AG08396 (cell line): ENCODE results near the gene LTBP2.

Source experiments
- DNase-seq: peaks from one replicate; pipeline ENCODE4 v3.0.0; 2012; ENCODE audit warnings: low spot score, mixed read lengths

Gene LTBP2

GRCh38 chr14:74611650-74612349, at the start of gene LTBP2:
Gene LTBP2 (minus strand): TSS chr14:74612237. CDS start chr14:74611944, 293 bp downstream.
- DNase-seq = peak; percentile 43

GRCh38 chr14:74660863-74661262, 48.8 kb upstream of the LTBP2 start:
- DNase-seq = no peak

GRCh38 chr14:74660167-74660566, 48.1 kb upstream of the LTBP2 start:
- no peak for DNase-seq

DNA sequence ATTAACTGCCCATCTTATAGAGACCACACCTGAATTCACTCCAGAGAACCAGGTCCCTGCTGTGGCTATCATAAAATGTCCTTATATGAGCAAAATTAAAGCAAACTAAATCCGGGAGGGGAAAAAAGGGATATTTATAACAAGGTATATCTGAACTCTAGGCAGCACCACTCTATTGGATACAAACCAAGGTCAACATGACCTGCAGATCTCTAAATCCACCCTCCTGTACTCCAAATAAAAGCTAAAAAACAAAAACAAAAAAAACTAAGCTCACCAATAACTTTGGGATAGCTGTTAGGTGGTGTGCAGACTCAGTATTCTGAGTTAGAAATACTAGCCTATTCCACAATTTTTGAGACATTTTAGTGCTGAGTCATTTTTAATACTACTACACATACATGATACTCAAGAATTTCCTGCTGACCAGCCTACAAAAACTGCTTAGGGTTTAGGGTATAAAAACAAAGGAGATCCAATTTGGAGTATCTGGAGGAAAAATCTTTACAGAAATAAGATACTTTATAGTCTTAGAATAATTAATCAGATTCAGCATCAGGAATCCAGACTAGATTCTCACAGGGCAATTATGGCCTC, 46.6 kb upstream of the LTBP2 start:
- peak; percentile 27 for DNase-seq

- no peak for DNase-seq
Observed at GRCh38 chr14:74656964-74657363, 44.9 kb upstream of the LTBP2 start.

GRCh38 chr14:74655599-74656395, 43.8 kb upstream of the LTBP2 start:
- DNase-seq = peak; percentile 29

- no peak for DNase-seq
Observed at GRCh38 chr14:74654931-74655330, 42.9 kb upstream of the LTBP2 start.

- no peak for DNase-seq
Observed at GRCh38 chr14:74653386-74654138, 41.5 kb upstream of the LTBP2 start.

- DNase-seq = no peak
Observed at GRCh38 chr14:74652541-74652940, 40.5 kb upstream of the LTBP2 start.

- no peak for DNase-seq
Observed at GRCh38 chr14:74650927-74651686, 39.1 kb upstream of the LTBP2 start.

DNA sequence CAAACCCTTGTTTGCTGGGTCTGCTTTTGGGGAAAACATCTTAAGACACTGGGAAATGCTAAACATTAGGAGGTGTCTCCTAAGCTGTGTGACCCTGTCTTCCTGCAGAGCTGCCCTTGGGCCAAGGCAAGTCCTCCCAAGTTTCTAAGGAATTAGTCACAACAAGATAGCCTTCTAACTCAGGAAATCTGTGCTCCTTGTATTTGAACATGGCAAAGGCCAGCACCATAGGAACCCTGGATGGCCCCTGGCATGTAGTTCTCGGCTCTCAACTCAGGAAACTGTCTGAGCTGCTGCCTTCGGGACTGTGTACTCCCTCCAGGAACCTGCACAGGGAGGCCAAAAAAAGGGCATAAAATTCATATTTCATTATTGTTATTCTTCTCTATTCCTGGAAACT, 37.6 kb upstream of the LTBP2 start:
- DNase-seq = no peak

GRCh38 chr14:74649167-74649566, 37.1 kb upstream of the LTBP2 start:
- no peak for DNase-seq

GRCh38 chr14:74648601-74649000, 36.6 kb upstream of the LTBP2 start:
- no peak for DNase-seq

DNA sequence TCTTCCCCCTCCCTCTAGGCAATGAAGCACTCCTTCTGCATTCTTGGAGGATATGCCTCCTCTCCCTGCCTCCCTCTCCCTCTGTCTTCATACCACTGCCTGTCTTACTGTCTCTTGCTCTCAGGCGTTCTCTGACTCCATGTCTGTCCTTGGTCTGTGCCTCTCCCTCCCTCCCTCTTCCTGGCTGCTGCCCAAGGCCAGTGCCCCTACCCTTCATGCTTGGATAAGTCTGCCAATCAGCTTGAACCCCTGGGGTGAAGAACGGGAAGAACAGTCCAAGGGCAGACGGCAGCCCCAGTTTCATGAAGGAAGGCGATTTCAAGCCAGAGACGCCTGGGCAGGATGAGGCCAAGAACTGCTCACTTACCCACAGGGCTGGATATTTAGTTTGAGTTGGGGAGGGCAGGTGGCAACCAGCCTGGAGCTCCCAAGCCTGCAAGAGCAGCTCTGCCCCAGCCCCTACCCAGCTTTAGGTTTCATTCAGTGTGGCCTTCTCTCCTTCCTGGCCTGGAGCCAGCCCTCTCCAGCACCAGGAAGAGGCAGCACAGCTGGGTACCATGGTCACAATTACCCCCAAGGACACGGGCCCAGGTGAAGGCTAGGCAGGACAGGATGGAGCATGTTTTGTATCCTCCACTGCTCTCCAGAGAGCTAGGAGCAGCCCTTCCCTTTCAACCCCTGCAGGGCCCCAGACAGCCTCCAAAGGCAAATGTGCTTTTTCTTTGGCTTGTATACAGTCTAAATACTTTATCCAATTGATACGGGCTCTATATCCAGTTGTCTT, 35.8 kb upstream of the LTBP2 start:
- no peak for DNase-seq

DNA sequence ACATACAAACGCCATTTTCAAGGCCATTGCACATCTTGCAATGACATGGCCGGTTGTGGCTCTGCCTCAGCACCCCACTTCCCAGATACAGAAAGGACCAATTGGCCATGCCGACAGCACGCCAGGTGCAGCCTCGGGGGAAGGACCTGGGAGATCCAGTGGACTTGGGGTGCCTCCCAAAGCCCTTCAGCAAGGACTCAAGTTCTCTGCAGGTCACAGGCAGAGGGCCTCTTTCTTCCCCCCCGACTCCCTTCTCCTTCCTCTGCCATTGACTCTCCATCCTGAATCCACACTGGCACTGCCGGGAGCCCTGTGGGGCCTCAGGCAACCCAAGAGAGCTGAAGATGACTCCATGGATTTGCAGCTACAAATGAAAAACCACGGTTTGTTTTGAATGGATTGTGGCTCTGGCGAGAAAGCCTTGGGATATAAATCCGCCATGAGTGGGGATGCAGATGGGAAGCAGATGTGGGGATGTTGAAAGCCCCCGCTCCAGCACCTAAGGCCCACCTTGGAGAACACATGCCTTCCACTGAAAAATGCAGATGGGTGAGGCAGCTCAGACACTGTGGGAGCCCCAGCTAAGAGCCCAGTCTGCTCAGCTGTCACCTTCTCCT, 35.1 kb upstream of the LTBP2 start:
- no peak for DNase-seq

DNA sequence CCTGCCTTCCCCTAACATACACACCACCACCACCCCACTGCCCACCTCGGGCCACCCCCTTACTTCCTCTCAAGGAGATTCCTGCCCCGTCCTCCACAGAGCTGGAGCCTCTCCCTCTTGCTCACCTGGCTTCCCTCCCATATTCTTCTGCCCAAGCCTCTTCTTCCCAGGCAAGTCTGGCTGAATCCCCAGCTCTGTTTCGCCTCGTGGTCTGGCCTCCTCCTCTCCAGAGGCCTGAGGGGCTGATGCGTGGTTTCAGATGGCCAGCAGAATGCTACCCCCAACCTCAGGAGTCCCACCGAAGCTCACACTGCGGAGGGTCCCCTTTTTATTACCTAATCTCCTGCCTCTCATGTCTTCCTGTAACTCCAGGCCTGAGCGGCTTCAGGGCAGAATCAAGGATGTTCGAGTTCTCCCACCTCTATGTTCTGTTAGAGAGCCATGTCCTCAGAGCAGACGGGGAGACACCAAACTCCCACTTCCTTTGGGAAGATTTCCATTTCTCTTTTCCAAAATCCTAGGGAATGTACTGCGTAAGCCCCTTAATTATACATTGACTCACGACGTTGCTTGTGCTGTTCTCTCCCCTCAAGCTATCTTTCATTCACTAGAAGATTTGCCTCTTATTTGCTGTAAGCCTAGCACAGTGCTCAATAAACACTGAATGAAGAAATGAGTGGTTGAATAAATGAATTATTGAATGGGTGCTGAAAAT, 33.9 kb upstream of the LTBP2 start:
- DNase-seq = no peak

DNA sequence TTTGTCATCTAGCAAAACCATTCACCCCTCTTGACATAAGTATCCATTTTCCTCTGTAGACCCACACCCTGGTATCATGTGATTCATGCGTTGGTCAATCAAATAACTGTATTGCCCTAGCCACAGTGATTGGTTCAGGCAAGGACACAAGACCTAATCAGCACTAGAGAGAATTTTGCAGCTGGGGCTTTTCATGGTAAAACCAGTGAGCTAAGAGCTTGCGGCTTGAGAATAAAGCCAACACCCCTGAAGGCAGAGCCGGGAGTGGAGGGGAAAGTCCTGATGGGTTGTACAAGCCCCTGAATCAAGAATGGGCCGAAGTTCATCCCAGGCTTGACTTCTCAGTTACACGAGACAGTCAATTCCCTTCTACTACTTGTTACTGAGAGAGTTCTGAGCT, 33.2 kb upstream of the LTBP2 start:
- no peak for DNase-seq

DNA sequence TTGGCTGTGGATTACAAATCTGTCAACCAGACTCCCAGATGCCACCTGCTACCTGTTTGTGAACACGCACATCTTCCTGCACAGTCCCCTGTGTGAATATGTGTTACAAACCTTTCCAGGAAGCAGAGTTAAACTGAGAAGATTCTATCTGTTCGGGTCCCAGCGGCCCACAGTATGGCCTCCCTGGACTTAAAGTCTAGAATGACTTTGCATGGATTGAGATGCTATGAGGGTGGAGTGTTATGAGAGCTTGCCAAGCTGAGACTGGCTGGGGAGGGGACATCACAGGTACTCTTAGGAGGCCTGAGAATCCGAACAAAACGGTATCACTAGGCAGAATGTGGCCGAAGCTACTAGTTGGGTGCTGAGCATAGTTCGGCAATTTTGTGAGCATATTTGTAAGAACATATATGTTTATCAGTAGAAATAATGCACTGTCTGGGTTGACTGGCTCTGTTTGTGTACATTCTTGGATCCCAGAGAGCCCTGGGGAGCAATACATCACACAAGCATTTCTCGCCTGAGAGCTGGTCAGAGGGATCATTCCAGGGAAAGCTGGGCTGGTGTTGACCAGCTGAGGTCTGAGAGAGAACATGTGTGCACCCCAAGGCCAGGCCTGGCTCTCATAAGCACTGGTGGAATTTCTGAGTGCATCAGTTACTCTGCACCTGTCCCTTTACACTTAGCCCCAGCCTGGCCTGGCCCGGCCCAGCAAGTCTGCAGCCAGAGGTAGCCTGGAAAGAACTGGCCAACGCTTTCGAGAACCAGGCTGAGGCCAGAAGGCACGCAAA, 29.8 kb upstream of the LTBP2 start:
- DNase-seq = no peak

DNA sequence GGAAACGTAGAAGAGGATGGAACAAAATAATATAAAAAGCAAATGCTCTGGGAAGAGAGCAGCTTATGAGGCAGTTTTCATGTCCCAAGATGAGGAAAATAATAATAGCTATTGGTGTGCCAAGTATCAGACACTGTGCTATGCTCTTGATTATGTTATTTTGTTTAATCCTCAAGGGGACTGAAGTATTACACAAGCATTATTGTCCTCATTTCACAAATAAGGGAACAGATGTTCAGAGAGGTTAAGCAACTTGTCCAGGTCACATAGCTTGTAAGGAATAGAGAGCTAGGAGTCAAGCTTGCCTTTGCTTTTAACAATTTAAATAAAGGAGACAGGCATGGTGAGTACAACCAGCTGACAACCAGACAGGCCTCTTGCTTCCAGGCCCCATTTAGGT, 26.9 kb upstream of the LTBP2 start:
- no peak for DNase-seq
